CD4-positive, alpha-beta T cell treated with Interleukin-2 at 100 ng/mL for 4 hours (primary cell): ENCODE results near the gene MFSD11.
"Not testable (repeated sequence)": the region's sequence is repeated elsewhere in the genome, so short reads cannot be mapped to it uniquely, and the experiment has no call there.

Experiments used
- DNase-seq: peaks from one replicate; pipeline ENCODE4 v3.0.0-alpha.2; 2020; ENCODE audit warnings: low spot score

Gene MFSD11

DNA sequence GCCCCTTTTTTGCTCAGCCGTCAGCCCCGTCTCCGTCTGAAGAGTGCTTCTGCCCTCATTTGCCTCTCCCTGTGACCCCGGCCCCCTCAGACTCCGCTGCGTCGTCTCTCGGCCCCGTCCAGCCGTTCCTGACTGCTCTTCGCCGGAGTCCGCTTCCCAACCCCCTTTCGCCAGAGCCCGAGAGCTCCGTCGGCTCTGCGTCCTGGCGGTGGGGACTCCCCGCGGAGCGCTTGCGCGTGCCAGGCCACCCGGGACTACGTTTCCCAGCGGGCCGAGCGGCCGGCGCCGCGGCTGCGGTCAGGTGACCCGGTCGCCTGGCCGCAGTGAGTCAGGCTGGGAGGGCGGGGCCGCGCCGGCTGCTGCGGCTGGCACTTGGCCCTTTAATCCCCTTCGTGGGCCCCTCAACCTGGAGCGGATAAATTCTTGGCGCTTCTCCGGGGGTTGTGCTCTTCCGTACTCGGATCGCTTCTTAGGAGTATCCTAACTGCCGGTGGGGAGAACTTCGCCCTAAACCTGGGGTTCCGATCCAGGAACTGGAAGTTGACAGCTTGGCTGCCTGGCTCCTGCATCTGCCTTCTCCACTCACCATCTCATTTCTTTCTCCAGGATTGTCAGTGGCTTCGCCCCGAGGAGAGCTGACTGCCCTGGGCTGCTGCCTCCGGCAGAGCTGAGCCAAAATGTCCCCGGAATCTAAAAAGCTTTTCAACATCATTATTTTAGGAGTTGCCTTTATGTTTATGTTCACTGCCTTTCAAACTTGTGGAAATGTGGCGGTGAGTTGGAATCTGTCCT, at the start of gene MFSD11:
TSS of gene MFSD11 (plus strand) at position 444 of the 792 bp plus-strand sequence. CDS start at position 678, 234 bp downstream.
- peak; percentile 92 for DNase-seq

DNA sequence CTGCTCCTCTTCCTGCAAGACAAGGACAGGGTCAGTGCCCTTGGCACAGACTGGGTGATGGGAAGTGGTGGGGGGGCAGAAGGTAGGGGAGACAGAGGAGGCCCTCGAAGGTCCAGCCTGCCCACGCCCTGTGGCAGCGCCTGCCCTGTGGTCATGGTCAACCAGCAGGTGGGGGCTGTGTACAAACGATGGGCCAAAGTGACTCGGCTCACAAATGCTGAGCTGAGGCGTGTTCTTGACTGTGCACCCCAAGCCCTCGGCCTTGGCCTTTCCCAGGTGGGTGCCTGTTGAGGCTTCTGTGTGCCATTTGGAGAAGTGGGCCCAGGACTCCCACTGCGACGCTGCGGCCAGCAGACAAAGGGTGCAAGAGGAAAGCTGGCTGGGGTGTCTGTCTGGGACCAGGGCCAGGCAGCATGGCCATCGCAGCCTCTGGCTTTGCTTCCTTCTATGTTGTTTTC, 49.7 kb upstream of the MFSD11 start:
- DNase-seq = no peak

DNA sequence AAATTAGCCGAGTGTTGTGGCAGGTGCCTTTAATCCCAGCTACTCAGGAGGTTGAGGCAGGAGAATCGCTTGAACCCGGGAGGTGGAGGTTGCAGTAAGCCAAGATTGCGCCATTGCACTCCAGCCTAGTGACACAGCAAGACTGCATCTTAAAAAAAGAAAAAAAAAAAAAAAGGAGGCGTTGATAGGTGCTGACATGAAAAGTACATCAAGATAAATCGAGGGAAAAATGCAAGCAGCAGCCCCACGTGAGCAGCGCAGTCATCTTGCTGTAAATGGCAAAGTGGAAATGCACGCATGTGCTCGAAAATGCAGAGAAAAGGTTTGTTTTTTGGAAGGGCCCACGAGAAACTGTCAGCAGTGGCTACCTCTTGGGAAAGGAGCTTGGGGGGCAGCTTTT, 48.1 kb upstream of the MFSD11 start:
- no peak for DNase-seq

DNA sequence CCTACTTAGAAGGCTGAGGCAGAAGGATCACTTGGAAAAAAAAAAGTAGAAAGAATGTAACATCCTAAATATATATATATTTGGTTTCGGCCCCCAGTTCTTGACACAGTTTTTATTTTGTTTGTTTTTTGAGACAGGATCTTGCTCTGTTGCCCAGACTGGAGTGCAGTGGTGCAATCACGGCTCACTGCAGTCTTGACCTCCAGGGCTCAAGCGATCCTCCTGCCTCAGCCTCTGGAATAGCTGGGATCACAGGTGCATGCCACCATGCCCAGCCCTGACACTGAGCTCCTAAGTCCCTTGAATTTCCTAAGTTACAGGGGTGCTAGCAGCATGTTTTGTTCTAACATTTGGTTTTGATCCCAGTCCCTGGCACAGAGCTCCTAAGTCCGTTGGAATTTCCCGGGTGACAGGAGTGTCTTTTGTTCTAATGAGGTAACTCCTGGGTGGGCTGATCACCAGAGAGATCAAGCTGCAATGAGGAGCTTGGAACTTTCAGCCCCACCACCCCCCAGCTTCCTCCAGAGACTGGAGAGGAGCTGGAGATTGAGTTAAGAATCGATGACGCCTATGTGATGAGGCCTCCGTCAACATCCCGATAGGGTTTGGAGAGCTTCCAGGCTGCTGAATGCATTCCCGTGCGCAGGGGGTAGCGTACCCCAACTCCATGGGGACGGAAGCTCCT, 47.2 kb upstream of the MFSD11 start:
- no peak for DNase-seq

DNA sequence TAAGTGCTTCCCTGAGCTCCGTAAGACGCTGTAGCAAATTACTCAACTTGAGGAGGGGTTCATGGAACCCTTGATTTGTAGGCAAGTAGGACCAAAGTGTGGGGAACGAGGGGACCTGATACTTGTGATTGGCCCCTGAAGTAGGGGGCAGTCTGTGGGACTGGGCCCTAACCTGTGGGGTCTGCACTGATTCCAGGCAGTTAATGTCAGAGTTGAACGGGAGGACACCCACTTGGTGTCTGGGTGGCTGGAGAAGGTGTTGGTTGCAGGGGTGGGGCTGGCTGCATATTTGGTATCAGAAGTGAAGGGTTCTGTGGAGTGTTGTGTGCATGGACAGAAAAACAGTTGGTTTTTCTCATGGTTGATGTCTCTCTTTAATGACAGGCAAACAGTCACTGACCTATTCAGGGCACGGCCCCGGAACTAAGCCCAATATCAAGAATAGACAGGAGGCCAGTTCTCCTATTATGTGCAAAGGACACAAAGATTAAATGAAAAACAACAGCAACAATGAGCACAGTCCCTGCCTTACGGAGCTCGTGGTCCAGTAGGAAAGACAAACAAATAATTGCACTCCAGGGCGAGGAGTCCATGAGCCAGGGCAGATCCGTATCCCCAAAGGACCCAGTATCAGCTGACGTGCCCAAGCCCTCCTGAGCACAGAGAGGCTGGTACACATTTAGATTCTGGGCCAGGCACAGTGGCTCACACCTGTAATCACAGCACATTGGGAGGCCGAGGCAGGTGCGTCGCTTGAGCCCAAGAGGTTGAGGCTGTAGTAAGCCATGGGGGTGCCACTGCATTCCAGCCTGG, 46.3 kb upstream of the MFSD11 start:
- no peak for DNase-seq

DNA sequence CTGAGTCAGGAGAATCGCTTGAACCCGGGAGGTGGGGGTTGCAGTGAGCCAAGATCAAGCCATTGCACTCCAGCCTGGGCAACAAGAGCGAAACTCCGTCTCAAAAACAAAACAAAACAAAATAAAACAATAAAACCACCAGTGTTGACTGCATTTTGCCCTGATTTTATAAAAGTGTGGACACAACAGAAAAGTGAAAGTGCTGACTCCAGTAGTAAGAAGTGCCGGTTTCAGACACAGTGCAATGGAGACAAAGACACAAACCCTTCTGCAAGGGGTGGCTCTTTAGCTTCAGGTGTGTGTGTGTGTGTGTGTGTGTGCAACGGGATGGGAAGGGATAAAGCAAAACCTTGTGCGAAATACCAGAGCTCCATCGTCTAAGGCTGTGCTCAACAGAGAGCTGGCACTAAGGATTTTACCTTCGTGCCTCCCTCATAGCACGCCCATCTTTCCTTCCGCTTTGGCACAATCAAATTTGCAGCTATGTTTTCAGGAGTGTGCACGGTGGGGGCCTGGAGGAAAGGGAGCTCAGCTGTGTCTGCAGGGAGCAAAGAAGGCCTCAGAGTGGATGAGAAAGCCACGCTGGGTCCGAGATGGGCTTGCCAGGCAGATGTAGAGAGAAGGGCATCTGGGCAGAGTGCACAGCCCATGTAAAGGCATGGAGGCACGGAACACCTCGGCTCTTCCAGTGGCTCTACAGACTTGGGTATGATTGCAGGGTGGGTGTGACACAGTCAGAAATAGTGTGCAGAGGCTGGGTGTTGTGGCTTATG, 42.7 kb upstream of the MFSD11 start:
- no peak for DNase-seq

DNA sequence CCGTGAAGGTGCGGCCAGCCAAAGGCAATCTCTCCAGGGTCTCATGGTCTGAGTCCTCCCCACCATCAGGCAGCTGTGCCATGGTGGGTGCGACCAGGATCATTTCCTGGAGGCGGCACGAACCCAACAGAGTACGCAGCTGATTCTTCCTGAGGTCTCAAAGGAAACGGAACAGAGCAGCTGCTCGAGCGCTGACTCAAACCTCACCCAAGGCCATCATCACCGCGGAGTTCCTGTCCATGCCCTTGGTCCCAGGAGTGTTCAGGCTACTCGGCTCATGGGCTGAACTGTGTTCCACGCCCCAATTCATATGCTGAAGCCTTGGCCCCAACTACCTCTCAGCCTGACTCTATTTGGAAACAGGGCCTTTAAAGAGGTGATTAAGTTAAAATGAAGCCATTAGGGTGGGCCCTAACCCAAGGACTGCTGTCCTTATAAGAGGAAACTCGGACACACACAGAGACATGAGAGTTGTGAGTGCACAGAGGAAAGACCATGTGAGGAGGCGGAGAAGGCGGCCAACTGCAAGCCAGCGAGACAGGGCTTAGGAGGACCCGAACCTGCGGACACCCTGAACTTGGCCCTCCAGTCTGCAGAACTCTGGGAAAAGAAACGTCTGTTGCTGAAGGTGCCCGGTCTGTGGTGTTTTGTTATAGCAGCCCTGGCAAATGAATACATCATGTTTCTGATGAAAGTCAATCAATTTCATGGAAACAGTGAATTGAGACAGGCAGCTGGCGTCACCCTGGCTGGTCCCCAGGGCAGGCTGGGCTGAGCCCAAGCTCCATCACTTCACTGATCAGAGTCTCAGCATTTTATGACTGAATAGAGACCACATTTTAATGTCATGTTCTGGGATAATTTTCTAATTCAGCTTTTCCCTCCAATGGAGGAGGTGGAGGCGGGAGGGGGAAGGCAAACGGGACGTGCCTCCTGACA, 40.9 kb upstream of the MFSD11 start:
- no peak for DNase-seq

DNA sequence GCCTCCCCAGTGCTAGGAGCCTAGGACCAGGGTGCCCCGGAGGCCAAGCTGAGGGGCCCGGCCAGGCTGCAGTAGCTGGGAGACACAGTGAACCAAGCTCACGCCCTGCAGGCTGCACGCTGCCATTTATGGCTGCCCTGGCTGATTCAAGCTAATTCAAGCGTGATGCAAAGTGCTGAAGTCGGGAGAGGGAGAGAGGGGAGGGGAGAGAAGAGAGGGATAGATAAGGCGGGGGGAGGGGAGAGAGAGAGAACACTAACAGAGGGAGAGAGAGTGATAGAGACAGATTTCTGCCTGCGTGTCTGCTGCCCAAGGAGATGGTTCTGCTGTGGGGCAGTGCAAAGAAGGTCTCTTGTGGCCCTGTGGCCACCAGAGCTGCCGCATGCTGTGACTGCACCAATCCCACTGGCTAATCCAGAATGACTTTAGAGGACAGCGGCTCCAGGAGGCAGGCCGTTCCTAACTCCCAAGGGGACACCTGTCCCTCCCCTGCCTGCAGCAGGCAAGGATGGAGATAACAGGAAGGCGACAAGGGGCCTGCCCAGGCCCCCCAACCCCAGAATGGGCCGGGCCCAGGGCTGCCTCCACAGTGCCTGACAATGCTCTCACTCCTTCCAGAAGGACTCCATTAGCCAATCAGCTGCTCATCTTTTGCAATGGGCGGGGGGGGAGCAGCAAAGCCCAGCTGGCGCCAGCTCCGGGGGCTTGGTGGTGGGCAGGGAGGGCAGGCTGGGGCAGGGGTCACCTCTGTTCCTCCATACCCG, 40.0 kb upstream of the MFSD11 start:
- DNase-seq = no peak

DNA sequence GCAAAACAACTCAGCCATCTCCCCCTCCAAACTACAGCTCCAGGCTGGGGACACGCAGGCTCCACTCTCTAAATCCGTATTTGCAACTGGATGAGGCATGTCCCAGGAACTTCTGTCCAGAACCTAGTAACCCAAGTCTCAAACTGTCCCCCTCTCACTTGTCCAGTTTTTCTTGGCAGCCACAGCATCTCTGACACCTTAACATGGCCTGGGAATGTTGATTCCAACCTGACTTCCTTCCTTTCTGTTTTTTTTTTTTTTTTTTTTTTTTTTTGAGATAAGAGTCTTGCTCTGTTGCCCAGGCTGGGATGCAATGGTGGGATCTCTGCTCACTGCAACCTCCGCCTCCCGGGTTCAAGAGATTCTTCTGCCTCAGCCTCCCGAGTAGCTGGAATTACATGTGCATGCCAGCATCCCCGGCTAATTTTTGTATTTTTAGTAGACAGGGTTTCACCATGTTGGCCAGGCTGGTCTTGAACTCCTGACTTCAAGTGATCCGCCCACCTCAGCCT, 39.4 kb upstream of the MFSD11 start:
- not testable (repeated sequence) for DNase-seq

DNA sequence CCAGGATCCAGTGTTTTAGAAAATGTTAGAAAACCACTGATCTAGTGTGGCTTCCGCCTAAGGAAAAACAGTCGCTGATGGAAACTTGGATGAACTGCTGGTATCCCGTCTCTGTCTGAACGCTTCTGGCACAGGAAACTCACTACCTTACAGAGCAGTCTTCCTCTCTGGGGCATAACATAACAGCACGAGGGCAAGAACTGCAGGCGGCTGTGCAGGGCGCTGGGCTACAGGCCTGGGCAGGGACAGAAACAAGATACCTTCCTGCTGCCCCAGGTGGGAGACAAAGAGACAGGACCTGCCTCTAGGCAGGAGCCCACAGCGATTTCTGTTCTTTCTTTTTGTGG, 37.7 kb upstream of the MFSD11 start:
- no peak for DNase-seq

DNA sequence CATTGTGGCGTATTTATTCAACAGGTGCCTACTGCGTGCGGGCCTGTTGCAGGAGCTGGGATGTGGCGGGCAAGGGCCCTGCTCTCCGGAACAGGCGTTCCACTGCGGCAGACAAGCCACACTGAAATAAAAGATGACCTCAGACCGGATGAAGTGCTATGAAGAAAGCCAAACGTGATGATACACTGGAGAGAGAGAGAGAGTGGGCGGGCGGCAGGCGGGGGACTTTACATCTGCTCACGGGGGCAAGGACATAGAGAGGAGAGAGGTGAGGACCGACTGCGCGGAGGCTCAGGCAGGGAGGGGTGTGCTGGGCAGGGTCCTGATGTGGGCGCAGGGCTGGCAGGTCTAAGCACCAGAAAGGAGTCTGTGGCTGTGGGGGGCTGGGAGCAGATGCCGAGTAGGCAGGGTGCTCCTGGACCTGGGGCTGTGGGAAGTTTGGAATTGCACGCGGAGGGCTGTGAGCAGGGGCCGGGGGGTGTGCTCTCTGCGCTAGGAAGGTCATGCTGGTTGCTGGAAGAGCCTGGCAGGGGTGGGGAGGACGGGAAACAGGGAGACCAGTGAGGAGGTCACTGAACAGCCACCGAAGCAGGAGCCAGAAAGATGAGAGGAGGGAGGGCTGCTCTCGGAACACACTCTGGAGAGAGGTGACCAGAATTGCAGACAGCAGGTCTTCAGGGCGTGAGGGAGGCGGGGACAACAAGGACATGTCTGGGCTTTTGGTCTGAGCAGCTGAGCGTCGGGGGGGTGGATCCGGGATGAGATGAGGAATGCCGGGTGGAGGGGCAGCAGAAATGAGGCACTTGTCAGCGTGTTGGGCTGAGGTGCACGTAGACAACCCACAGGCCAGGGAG, 37.1 kb upstream of the MFSD11 start:
- DNase-seq = peak; percentile 25

DNA sequence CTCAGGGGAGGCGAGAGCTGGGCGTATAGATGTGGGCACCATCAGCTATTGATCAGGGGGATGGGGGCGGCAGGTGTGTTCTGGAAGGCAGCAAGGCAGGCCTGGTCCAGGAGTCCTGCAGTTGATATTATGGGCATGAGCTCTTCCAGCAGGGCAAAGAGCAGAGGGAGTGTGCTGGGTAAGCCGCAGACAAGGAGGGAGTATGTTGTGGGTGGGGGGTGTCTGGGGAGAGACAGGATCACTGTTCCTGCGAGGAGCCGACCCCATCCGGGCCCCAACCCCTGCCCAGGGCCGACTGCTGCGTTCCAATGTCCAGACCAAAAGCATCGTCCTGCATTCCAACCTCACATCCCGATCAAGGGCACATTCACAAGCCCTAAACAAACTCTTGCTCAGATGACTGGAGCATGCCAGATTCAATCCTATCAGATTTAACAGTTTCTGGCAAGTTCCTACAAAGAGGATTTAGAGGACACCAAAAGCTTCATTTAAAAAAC, 36.4 kb upstream of the MFSD11 start:
- DNase-seq = no peak

DNA sequence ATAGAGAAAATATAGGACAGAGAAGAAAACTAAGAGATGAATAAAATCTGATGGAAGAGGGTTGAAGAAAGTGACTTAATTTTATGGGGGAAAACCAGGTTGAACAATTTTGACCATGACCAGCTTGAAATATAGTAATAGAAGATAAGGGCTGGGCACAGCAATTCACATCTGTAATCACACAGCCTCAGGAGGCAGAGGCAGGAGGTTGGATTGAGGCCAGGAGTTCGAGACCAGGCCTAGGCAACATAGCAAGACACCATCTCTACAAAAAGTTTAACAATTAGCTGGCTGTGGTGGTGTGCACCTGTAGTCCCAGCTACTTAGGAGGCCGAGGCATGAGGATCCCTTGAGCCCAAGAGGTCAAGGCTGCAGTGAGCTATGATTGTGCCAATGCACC, 35.8 kb upstream of the MFSD11 start:
- DNase-seq = no peak

DNA sequence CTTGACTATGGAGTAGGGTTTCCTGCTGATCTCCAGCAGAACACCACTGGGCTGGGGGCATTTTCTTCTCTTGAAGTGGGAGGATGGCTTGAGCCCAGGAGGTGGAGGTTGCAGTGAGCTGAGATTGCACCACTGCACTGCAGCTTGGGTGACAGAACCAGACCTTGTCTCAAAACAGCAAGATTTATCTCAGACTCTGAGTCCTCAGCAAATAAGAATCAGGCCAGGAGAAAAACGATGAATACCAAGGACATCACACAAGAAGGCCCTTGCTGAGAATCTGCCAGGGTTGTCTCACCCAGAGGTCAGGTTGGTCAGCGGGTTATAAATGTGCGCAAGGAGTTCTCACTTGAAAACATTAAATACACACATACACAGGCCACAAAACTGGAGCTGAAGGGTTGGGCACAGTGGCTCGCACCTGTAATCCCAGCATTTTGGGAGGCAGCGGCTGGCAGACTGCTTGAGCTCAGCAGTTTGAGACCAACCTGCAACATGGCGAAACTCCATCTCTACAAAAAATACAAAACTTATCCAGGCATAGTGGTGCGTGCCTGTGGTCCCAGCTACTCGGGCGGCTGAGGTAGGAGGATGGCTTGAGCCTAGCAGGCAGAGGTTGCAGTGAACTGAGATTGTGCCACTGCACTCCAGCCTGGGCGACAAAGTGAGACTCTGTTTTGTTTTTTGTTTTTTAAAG, 34.8 kb upstream of the MFSD11 start:
- no peak for DNase-seq

DNA sequence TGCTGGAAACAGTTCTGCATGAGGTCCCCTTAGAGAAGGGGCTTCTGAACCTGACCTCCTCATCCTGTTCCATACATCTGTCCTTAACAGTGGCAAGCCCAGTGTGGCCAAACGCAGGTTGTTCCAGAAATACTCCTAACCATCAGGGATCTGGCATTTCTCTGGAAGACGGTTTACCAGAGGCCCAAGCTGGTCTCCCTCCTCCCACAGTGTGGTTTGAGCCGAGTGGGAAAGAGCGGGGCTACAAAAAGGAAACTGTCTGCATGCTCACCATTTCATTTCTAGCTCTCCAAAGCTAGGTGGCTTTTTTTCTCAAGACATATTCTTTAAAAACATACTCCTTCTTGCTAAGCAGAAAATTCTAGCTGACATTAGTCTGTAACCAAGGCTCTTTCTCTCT, 33.1 kb upstream of the MFSD11 start:
- DNase-seq = no peak

DNA sequence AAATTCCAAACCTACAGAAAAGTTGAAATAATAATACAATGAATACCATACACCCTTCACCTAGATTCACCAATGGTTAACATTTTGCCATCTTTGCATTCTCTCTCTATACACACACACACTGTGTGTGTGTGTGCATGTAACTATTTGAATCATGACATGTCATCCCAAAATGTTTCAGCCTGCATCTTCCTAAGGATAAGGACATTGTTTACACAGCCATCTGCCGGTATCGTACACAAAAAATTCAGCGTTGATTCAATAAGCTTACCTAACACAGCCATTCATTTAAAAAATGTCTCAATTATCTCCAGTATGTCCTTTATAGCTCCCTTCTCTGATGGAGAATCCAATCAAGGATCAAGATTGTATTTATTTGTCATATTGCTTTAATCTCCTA, 31.1 kb upstream of the MFSD11 start:
- no peak for DNase-seq

DNA sequence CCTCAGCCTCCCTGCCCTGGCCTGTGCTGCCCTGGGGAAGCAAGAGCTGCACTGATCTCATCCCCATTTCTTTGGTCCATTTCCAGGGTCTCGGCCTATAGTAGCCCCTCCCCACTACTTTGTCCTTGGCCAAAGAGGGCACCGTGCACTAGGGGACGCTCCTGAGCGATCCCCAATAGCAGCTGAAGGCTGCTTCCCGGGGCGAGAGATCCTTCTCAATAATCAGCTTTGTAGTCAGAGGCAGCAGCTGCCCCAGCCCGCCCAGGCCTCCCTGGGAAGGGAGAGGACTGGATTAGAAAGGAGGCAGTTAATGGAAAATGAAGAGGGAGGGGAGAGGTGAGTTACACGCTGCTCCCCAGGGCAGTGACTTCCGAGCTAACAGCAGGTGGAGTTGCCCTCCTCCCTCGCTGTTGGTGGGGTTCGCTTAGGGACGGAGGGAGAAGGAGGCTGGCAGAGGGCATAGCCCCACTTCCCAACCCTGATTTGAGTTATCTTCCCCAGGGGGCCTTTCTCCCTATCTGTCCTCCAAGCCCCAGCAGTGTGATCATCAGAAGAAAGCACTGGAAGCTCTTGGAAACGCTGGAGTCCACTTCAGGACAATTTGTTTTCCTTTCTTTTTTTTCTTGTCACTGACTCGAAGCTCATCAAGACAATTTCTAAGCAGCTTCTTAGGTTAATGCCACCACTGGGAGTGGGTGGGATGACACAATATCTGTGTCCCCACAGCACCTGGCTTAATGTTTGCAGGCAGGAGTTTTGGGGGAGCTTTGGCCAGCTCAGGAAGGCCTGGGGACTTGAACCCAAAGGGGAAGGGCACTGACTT, 29.7 kb upstream of the MFSD11 start:
- DNase-seq = no peak
